GM19351 (cell line): Measurements from ENCODE around the gene UNKL.
A peak's percentile ranks its signal among the peaks of the same experiment; 100 is the strongest.

Source experiments
- ATAC-seq: cut with Tn5 transposase; IDR thresholded peaks from one replicate; pipeline ENCODE4 v1.9.1; 2021; ENCODE audit warnings: mild to moderate bottlenecking, moderate library complexity; ENCODE audit not compliant: unreplicated experiment

Gene UNKL

GRCh38 chr16:1342526-1343427 is 71.7 kb downstream of the UNKL start:
- peak; percentile 90 for ATAC-seq

- no peak for ATAC-seq
These were observed 72.7 kb downstream of the UNKL start for GRCh38 chr16:1341495-1342420.

GRCh38 chr16:1340730-1341494 is 73.6 kb downstream of the UNKL start:
- no peak for ATAC-seq

- no peak for ATAC-seq
These were observed 75.4 kb downstream of the UNKL start for GRCh38 chr16:1338855-1339675.

GRCh38 chr16:1338119-1338730 is 76.3 kb downstream of the UNKL start:
- ATAC-seq, result no peak

GRCh38 chr16:1337486-1337885 is 77.0 kb downstream of the UNKL start:
- ATAC-seq, result no peak

- ATAC-seq, result no peak
These were observed 77.9 kb downstream of the UNKL start for GRCh38 chr16:1336619-1337018.

GRCh38 chr16:1335996-1336395 is 78.5 kb downstream of the UNKL start:
- ATAC-seq, result no peak

GRCh38 chr16:1335211-1335971 is 79.1 kb downstream of the UNKL start:
- ATAC-seq, result no peak

- no peak for ATAC-seq
These were observed 79.8 kb downstream of the UNKL start for GRCh38 chr16:1334739-1335138.

GRCh38 chr16:1333854-1334700 is 80.4 kb downstream of the UNKL start:
- no peak for ATAC-seq

- ATAC-seq, result no peak
These were observed 81.2 kb downstream of the UNKL start, which contains the start of gene BAIAP3 for GRCh38 chr16:1333149-1333812. Gene BAIAP3, plus strand, starts transcription at chr16:1333645. Its CDS starts 4,905 bp downstream, at chr16:1338550.

- no peak for ATAC-seq
These were observed 81.8 kb downstream of the UNKL start for GRCh38 chr16:1332618-1333148.

- ATAC-seq, result peak; percentile 45
These were observed 82.5 kb downstream of the UNKL start for GRCh38 chr16:1331712-1332617.

GRCh38 chr16:1330931-1331711 is 83.4 kb downstream of the UNKL start:
- ATAC-seq, result peak; percentile 11
